H1 (cell line): ENCODE results near the gene PAGE2. TPM values are rescaled to one million over a fixed set of nuclear protein-coding genes. Genes with fewer than 3 reads are reported as not detected.

Experiments used
- CHD7 ChIP-seq: fragments of 300-600 bp; sonication (generic); IDR thresholded peaks from 2 replicates; pipeline ENCODE4 v1.7.1; 2012; ENCODE audit warnings: low read length, moderate library complexity, mild to moderate bottlenecking, inconsistent platforms; ENCODE audit not compliant: insufficient replicate concordance
- FOSL1 ChIP-seq: IDR thresholded peaks from 2 replicates; pipeline ENCODE4 v1.6.1; 2011; ENCODE audit warnings: mild to moderate bottlenecking, low read depth, low read length, moderate library complexity; ENCODE audit not compliant: insufficient read depth
- GTF2F1 ChIP-seq: IDR thresholded peaks from 2 replicates; pipeline ENCODE4 v1.6.1; 2012; ENCODE audit warnings: low read depth, low read length, improper control_type of control experiment, borderline replicate concordance
- HDAC6 ChIP-seq: IDR thresholded peaks from one replicate; pipeline ENCODE4 v1.7.1; 2012; ENCODE audit warnings: low read depth, mild to moderate bottlenecking, inconsistent platforms, low read length, moderate library complexity
- JUND ChIP-seq: IDR thresholded peaks from 2 replicates; pipeline ENCODE4 v1.6.1; 2011; ENCODE audit warnings: mild to moderate bottlenecking, improper control_type of control experiment, low read length
- POLR2AphosphoS5 ChIP-seq: IDR thresholded peaks from 2 replicates; pipeline ENCODE4 v1.6.1; 2011; ENCODE audit warnings: low read depth, low read length
- SAP30 ChIP-seq: fragments of 300-600 bp; sonication (generic); IDR thresholded peaks from 2 replicates; pipeline ENCODE4 v1.7.1; 2012; ENCODE audit warnings: low read length, moderate library complexity, mild to moderate bottlenecking, inconsistent platforms; ENCODE audit not compliant: insufficient read depth, insufficient replicate concordance
- polyA plus RNA-seq, 7 experiments: library from polyadenylated mRNA; depleted of rRNA in 3 of 7; stranded (reverse) in 5 of 7; unstranded in 2 of 7; fragments of >200 nt in 5 of 7; fragments of 200-250 nt in 2 of 7; gene quantifications; 1 replicate in 5 of 7; 2 replicates in 1 of 7; 4 replicates in 1 of 7; pipeline versions ENCODE4 v1.2.1 to v1.2.3, GENCODE V29; 2011 to 2013; ENCODE audit warnings: missing spikeins in 2 of 7, mixed read lengths in 2 of 7
- total RNA-seq: library from RNA; stranded (reverse); fragmentation: NEBNext Ultra II Directional; extraction: Animal tissue kit (Norgen Biotek cat#: 25700); gene quantifications from 2 replicates; pipeline ENCODE4 v1.2.1, GENCODE V29; 2021

The PAGE2 gene
- total and polyA plus RNA-seq, 2 of the 8 experiments (the other 6 are each of a cell fraction or from before 2014, with no cell fraction given) = not detected

GRCh38 chrX:55102754-55103153, 13.9 kb downstream of the PAGE2 start (continued):
- no peak for TF ChIP-seq HDAC6
- no peak for TF ChIP-seq SAP30
- no peak for TF ChIP-seq POLR2AphosphoS5
- TF ChIP-seq CHD7 = no peak
- no peak for TF ChIP-seq JUND
- no peak for TF ChIP-seq GTF2F1
- no peak for TF ChIP-seq FOSL1
